Measurements from ENCODE around the gene CORO2B. TPM values are rescaled to one million over a fixed set of nuclear protein-coding genes. Genes with fewer than 3 reads are reported as not detected.

CORO2B gene
- total RNA-seq, 4 donors from 2014 or later, result 4.7 to 18.8 (median 13.7) TPM

DNA sequence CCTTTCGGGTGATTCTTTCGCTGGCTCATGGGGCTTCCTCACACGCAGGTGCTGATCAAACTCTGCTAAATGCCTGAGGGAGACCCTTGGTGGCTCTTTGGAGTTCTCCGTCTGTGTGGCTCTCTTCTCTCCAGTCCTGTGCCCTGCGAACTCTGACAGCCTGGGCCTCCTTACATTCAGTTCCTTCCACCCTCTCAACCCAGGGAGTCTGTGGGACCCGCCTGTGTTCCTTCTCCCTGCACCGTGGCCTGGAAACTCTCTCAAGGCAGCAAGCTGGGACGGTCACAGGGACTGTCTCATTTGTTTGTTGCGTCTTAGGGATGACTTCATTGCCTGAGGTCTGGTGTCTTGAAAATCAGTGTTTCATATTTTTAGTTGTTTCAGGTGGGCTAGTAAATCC lies 37.0 kb upstream of the CORO2B start:
- ATAC-seq (ENCODE audit: low FRiP score) (no peak), DNase-seq (ENCODE audit: low spot score) (no peak)
- TF ChIP-seq, protein P1, sequence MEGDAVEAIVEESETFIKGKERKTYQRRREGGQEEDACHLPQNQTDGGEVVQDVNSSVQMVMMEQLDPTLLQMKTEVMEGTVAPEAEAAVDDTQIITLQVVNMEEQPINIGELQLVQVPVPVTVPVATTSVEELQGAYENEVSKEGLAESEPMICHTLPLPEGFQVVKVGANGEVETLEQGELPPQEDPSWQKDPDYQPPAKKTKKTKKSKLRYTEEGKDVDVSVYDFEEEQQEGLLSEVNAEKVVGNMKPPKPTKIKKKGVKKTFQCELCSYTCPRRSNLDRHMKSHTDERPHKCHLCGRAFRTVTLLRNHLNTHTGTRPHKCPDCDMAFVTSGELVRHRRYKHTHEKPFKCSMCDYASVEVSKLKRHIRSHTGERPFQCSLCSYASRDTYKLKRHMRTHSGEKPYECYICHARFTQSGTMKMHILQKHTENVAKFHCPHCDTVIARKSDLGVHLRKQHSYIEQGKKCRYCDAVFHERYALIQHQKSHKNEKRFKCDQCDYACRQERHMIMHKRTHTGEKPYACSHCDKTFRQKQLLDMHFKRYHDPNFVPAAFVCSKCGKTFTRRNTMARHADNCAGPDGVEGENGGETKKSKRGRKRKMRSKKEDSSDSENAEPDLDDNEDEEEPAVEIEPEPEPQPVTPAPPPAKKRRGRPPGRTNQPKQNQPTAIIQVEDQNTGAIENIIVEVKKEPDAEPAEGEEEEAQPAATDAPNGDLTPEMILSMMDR (IDR thresholded peaks at IDR 0.05), result no peak

DNA sequence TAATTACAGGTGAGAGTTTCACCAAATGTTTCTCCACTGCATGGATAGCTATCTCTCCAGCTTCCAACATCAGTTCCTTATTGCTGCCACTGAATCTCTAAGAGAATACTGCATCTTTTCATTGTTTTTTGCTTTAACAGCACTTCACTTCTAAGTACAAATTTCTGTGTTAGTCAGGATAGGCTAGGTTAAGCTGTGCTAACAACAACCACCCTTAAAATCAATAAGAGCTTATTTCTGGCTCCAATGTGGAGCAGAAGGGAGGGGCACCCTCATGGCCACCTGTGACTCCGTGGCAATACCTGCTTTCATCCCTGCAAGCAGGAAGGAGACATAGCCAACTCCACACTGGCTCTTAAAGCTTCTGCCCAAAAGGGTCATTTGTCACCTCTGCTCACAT lies 36.4 kb upstream of the CORO2B start:
- DNase-seq (ENCODE audit: low spot score) (no peak), ATAC-seq (ENCODE audit: low FRiP score) (no peak)
- TF ChIP-seq, protein P1 (IDR thresholded peaks at IDR 0.05), result no peak

DNA sequence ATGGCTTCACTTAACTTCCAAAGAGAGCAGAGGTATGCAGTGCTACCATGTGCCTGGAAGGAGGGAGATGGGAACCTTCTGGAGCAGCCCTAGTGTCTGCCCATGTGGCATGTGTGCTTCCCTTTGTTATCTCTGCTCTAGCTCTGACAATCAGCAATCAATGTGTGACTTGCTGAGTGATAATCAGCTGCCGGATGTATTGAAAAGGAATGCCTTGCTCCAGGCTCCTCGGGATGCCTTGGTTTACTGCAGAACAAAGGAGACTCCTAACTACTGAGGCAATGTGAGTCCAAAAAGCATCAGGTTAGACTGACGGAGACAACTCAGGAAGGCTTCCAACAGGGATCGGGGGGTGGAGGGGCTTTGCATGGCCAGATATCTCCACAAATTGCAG lies 36.0 kb upstream of the CORO2B start:
- DNase-seq (ENCODE audit: low spot score) (no peak), ATAC-seq (ENCODE audit: low FRiP score) (no peak)
- TF ChIP-seq, protein P1 (IDR thresholded peaks at IDR 0.05), result no peak

DNA sequence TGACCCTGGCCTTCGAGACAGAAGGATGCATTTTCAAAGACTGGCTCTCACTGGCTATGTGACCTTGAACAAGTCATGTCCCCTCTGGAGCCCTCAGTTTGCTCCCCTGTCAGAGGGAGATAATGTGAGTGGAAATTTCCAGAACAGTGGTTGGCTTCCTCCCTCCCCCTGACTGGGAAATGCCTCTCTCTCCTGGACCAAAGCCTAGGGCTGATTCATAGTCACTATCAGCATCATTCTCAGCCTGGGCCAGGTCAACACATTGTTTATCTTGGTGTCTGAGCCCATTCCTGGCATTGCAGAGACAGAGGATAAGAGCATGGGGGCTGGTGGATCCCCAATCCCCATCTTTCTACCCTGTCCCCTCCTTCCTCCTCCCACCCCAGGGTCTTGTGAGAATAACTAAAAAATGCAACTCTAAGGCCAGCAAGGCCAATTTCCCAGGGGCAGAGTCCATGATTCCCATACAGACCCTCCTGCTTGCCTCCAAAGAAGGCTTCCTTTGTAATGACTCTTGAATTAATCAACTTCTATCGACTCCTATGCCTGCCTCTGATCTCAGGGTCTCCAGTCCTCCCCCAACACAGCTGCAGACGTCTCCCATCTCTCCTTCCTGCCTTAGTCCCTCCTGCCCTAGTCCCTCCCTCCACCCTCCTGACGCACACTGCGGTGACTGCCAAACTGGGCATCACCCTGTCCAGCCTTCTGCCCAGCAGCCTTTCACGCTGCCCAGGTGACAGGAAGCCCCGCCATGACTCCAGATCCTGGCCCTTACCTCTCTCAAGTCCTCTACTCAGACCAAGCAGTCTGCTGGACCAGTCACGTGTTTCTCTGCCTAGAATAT lies 35.4 kb upstream of the CORO2B start:
- ATAC-seq (ENCODE audit: low FRiP score) (peak; percentile 93), DNase-seq (ENCODE audit: low spot score) (no peak)
- TF ChIP-seq, protein P1 (IDR thresholded peaks at IDR 0.05), result no peak

DNA sequence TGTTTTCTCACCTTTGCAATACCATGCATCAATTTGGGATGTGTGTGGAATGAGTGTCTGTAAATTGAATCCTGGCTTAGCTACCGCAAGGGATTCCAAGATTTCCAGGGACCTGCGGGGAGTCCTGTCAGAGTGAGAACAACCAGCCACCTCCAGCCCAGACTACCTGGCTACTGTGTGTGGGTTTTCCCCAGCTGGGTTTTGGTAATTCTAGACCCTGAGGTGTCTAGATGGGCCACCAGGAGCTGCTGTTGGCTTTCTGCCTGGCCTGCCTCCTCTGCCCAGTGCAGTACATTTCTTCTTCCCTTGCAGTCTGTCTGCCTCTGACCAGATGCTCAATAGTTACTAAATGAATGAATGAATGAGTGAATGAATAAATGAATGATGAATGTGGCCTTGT lies 32.5 kb upstream of the CORO2B start:
- ATAC-seq (ENCODE audit: low FRiP score), result no peak
- TF ChIP-seq, protein P1 (IDR thresholded peaks at IDR 0.05), result no peak
- DNase-seq (ENCODE audit: low spot score), result no peak

DNA sequence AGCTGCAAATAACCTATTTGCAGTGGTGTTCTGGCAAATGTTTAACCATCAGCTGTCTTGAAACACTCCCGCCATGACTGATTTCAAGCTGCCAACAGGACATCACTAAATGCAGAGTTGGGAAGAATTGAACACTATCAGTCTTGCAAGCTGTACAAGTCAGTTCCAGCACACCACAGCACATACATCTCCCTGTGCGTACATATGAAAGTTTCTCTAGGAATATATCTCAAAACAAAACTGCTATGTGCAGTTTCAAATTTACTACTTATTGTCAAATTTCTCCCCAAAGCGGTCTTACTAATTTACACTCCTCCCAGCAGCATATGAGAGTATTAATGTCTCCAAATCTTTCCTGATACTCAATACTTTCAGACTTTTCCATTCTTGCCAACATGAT lies 30.4 kb upstream of the CORO2B start:
- DNase-seq (ENCODE audit: low spot score) (no peak), ATAC-seq (ENCODE audit: low FRiP score) (no peak)
- TF ChIP-seq, protein P1 (IDR thresholded peaks at IDR 0.05), result no peak

DNA sequence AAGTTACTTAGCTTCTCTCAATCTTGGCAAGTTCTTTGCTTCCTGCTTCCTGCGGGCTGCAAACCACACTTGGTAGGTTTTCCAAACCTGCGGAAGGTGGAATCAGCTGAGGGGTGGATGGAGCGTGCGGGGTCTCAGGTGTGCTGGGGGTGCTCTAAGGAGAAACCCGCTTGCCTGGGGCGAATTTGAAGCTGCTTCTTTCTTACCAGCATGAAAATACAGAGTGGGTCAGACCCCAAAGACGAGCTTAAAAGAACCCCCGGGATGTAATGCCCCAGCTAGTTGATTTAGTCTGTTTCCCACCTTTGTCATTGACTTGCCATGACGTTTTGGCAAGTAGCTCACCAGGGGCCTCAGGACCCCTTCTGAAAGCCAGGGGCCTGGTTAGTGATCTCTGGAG lies 28.8 kb upstream of the CORO2B start:
- ATAC-seq (ENCODE audit: low FRiP score) (no peak), DNase-seq (ENCODE audit: low spot score) (no peak)
- TF ChIP-seq, protein P1 (IDR thresholded peaks at IDR 0.05), result no peak
